Midbrain (tissue), 1 donor: Measurements from ENCODE around the gene HIC2.
"Not testable (repeated sequence)": the region's sequence is repeated elsewhere in the genome, so short reads cannot be mapped to it uniquely, and the experiment has no call there.

ENCODE experiments used
- DNase-seq: peaks from one replicate; lab custom pipeline; 2025; lab: John Stamatoyannopoulos, UW

The HIC2 gene

DNA sequence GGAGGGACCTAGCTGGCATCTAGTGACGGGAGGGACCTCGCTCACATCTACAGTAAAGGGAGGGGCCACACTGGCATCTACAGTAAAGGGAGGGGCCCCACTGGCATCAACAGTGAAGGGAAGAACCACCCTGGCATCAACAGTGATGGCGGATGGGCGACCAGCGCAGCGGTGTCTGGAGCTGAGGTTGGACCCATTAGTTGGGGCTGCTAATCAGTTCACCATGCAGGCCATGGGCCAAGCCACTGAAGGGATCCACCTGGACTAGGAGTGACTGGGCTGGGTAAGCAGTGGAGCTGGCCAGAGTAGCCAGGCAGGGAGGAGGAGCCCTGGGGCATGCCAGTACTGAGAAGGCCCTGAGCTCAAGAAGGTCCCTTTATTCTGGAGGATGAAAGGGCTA, 73.4 kb downstream of the HIC2 start:
- not testable (repeated sequence) for DNase-seq

DNA sequence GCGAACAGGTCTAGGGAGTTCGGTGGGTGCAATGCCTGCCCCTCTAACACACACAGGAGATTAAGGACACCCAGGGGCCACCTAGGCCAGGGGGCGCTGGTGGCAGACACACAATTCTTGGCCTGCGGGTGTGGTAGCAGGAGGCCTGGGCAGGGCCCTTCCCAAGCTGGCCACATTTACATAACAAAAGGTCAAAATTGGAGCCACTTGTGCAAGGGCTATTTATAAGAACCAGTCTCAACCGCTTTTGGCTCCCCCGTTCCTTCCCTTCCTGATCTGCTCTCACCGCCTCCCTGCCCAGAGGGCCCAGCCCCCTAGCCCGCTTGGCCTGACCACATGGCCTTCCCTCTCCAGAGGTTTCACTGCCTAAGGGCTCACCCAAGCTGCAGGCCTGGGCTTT, 75.1 kb downstream of the HIC2 start:
- not testable (repeated sequence) for DNase-seq

DNA sequence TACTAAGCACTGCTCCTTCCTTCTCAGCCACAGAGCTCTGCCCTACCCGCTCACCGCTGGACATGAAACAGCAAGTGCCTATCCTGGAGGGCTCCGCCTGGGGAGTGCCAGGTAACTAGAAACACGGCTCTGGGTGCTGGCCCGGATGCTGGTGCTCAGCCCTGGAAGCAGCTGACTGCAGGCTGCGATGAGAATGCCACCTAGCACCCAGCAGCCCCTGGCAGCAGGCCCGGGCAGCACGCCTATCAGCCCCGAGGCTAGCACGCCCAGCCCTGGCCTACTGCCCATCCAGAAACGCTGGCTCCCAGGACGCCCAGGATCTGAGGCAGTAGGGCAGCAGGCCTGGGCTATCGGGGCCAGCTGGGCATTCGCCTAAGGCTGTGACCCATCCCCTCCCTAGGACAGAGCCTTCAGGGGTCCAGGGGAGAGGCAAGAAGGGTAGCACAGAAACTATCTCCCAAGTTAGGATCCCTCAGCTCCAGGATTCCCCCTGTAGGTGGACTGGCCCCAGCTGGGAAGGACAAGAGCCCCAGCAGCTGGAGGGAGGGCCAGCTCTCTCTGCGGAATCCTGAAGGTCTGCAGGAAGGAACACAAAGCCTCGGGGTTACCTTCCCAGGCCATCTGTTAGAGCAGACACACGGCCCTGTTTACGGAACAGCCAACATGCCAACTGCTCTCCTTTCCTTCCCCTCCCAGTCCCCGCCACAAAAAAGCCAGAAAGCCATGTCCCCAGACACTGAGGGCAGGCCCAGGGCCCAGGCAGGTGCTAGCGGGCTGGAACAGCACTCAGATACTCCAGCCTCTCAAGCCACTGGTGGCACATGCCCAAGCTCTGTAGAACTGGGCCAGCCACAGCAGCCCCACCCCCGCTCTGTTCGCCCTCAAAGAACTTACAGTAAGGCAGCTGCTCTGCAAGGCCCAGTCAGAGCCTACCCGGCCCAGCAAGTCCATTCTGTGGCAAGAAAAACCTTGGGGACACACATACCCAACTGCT, 76.9 kb downstream of the HIC2 start:
- not testable (repeated sequence) for DNase-seq

DNA sequence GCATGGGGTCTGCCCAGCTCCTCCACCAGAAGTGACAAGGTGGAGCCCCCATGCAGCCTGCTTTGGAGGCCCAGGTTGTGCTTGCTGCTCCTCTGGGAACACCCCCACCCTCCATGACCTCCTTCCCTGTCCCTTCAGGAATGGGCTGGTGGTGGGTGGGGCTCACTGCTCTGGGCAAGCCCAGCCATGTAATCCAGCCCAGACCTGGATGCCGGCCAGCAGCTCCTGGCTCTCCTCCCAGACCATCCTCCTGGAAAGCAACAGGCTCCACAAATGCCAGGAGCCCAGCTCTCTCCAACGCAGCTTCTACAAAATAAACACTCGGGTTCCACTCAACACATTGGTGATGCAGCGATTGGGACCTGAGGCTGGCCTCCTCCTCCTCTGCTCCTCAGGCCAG, 80.8 kb downstream of the HIC2 start:
- not testable (repeated sequence) for DNase-seq

DNA sequence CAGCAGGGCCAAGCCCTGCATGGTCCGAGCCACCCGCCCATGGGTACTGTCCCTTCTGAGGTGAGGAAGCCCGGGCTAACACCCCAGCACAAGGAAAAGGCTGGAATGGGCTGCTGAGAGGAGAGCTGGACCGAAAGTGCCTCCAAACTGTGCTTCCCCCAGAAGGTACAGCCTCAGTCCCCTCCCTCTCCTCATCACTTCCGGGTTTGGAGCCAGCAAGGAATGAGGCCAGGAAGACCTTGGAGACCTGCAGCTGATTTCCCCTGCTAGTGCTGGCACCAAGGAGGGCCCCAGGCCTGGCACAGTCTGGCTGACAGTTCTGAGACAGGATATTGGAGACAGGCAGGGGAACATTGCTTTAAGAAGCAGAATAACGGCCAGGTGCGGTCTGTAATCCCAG, 81.3 kb downstream of the HIC2 start:
- DNase-seq = not testable (repeated sequence)

- DNase-seq = not testable (repeated sequence)
These were observed 82.7 kb downstream of the HIC2 start for GRCh38 chr22:21499623-21500506.
